Activated gamma-delta T cell treated with Interleukin-2 at 50 U/mL for 16 hours (primary cell): Measurements from ENCODE around the gene HSP90AA1.
"Not testable (repeated sequence)": the region's sequence is repeated elsewhere in the genome, so short reads cannot be mapped to it uniquely, and the experiment has no call there.

Experiments
- DNase-seq: peaks from one replicate; pipeline ENCODE4 v3.0.0-alpha.2; 2020

Gene HSP90AA1

GRCh38 chr14:102086972-102087761 is at the start of gene HSP90AA1:
Gene HSP90AA1, minus strand, starts transcription at chr14:102087044. Its CDS starts 666 bp downstream, at chr14:102086378.
- DNase-seq, result peak; percentile 92

- DNase-seq, result not testable (repeated sequence)
These were observed 48.6 kb upstream of the HSP90AA1 start for GRCh38 chr14:102135456-102135855.

GRCh38 chr14:102134719-102135118 is 47.9 kb upstream of the HSP90AA1 start:
- DNase-seq, result not testable (repeated sequence)

- not testable (repeated sequence) for DNase-seq
These were observed 47.2 kb upstream of the HSP90AA1 start for GRCh38 chr14:102134021-102134420.

- DNase-seq, result no peak
These were observed 44.9 kb upstream of the HSP90AA1 start for GRCh38 chr14:102131741-102132140.

GRCh38 chr14:102126807-102127455 is 40.1 kb upstream of the HSP90AA1 start:
- no peak for DNase-seq

- DNase-seq, result no peak
These were observed 38.7 kb upstream of the HSP90AA1 start for GRCh38 chr14:102125546-102125945.

- DNase-seq, result no peak
These were observed 37.6 kb upstream of the HSP90AA1 start for GRCh38 chr14:102124419-102124818.

GRCh38 chr14:102121567-102121966 is 34.7 kb upstream of the HSP90AA1 start:
- DNase-seq, result no peak

- no peak for DNase-seq
These were observed 34.0 kb upstream of the HSP90AA1 start for GRCh38 chr14:102120888-102121287.

- DNase-seq, result no peak
These were observed 31.0 kb upstream of the HSP90AA1 start for GRCh38 chr14:102117852-102118251.

GRCh38 chr14:102116361-102117180 is 29.7 kb upstream of the HSP90AA1 start:
- no peak for DNase-seq

GRCh38 chr14:102111101-102111500 is 24.3 kb upstream of the HSP90AA1 start:
- no peak for DNase-seq

- not testable (repeated sequence) for DNase-seq
These were observed 22.5 kb upstream of the HSP90AA1 start for GRCh38 chr14:102109332-102109731.

GRCh38 chr14:102105369-102105768 is 18.5 kb upstream of the HSP90AA1 start:
- no peak for DNase-seq

GRCh38 chr14:102103062-102103695 is 16.3 kb upstream of the HSP90AA1 start:
- DNase-seq, result no peak

- DNase-seq, result no peak
These were observed 10.7 kb upstream of the HSP90AA1 start for GRCh38 chr14:102097441-102098135.

- DNase-seq, result peak; percentile 69
These were observed 9.8 kb upstream of the HSP90AA1 start for GRCh38 chr14:102096569-102097188.

- DNase-seq, result no peak
These were observed 9.2 kb upstream of the HSP90AA1 start for GRCh38 chr14:102095871-102096568.

- no peak for DNase-seq
These were observed 8.5 kb upstream of the HSP90AA1 start for GRCh38 chr14:102095231-102095870.

GRCh38 chr14:102094101-102094500 is 7.3 kb upstream of the HSP90AA1 start:
- no peak for DNase-seq
